HG03139 (cell line): Measurements from ENCODE around the gene MIOX.

ENCODE experiments used
- ATAC-seq: cut with Tn5 transposase; IDR thresholded peaks from one replicate; pipeline ENCODE4 v1.9.1; 2021; ENCODE audit not compliant: unreplicated experiment

Gene MIOX

GRCh38 chr22:50486561-50487289, at the start of gene MIOX:
Gene MIOX (plus strand): TSS chr22:50486859. CDS start chr22:50486898, 39 bp downstream.
- ATAC-seq: no peak

- no peak for ATAC-seq
These were observed 49.0 kb upstream of the MIOX start for GRCh38 chr22:50437511-50438304.

GRCh38 chr22:50438305-50439275, 48.1 kb upstream of the MIOX start:
- ATAC-seq: no peak

- no peak for ATAC-seq
These were observed 47.3 kb upstream of the MIOX start for GRCh38 chr22:50439314-50439870.

GRCh38 chr22:50439871-50440331, 46.8 kb upstream of the MIOX start:
- ATAC-seq: no peak

GRCh38 chr22:50440544-50441249, 46.0 kb upstream of the MIOX start:
- no peak for ATAC-seq

GRCh38 chr22:50441428-50441993, 45.1 kb upstream of the MIOX start:
- no peak for ATAC-seq

- ATAC-seq: no peak
These were observed 43.5 kb upstream of the MIOX start for GRCh38 chr22:50443197-50443596.

- ATAC-seq: no peak
These were observed 42.6 kb upstream of the MIOX start for GRCh38 chr22:50443801-50444625.

GRCh38 chr22:50444663-50445062, 42.0 kb upstream of the MIOX start:
- no peak for ATAC-seq

- no peak for ATAC-seq
These were observed 41.4 kb upstream of the MIOX start for GRCh38 chr22:50445071-50445879.

GRCh38 chr22:50445880-50446707, 40.6 kb upstream of the MIOX start:
- no peak for ATAC-seq

- no peak for ATAC-seq
These were observed 39.7 kb upstream of the MIOX start for GRCh38 chr22:50446708-50447575.

GRCh38 chr22:50447576-50448551, 38.8 kb upstream of the MIOX start:
- ATAC-seq: no peak

- no peak for ATAC-seq
These were observed 34.0 kb upstream of the MIOX start for GRCh38 chr22:50452649-50453048.
